GM18507 (cell line): ENCODE data around the gene CXorf49.
"Not testable (repeated sequence)": the region's sequence is repeated elsewhere in the genome, so short reads cannot be mapped to it uniquely, and the experiment has no call there.

Experiments used
- DNase-seq: peaks from one replicate; pipeline ENCODE4 v3.0.0; 2011; ENCODE audit warnings: low read depth; ENCODE audit not compliant: insufficient read length; ENCODE audit errors: extremely low spot score
- FAIRE-seq: peaks from 2 replicates; lab custom pipeline; 2011; peaks lifted over from hg19 to GRCh38; lab: Jason Lieb, UNC

The CXorf49 gene

DNA sequence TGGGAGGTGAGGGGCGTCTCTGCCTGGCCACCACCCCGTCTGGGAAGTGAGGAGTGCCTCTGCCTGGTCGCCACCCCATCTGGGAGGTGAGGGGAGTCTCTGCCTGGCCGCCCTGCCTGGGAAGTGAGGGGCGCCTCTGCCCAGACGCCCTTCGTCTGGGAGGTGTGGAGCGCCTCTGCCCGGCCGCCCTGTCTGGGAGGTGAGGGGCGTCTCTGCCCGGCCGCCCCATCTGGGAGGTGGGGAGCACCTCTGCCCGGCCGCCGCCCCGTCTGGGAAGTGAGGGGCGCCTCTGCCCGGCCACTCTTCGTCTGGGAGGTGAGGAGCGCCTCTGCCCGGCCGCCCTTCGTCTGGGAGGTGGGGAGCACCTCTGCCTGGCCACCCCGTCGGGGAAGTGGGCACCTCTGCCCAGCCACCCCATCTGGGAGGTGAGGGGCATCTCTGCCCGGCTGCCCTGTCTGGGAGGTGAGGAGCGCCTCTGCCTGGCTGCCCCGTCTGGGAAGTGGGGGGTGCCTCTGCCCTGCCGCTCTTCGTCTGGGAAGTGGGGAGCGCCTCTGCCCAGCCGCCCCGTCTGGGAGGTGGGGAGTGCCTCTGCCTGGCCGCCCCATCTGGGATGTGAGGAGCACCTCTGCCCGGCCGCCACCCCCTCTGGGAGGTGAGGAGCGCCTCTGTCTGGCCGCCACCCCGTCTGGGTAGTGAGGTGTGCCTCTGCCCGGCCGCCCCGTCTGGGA is 41.9 kb downstream of the CXorf49 start:
- not testable (repeated sequence) for DNase-seq, FAIRE-seq

DNA sequence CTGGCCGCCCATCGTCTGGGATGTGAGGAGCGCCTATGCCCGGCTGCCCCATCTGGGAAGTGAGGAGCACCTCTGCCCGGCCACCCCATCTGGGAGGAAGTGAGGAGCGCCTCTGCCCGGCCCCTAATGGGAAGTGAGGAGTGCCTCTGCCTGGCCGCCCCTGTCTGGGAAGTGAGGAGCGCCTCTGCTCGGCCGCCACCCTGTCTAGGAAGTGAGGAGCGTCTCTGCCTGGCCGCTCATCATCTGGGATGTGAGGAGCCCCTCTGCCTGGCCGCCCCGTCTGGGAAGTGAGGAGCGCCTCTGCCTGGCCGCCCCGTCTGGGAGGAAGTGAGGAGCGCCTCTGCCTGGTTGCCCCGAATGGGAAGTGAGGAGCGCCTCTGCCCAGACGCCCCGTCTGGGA is 42.4 kb downstream of the CXorf49 start:
- FAIRE-seq, DNase-seq: not testable (repeated sequence)

DNA sequence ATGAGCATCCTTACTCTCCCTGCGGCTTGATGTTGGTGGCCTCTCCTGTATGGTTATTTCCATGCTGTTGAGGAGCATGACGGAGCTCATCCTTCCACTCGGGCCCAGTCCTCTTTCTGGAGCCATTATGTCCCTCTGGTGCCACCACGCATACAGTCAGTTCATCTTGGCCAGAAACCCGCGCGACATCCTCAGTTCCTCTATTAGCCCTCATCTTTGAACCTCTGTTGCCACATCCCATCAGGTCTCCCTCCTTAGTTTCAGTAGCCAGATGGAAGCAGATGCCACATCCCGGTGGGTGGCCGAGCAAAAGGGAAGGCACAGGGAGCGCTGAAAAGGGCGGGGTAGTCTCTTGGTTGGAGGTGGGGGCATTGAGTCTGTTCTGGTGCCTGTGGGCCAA is 46.1 kb downstream of the CXorf49 start:
- DNase-seq (no peak), FAIRE-seq (no peak)

GRCh38 chrX:71671043-71671780 is 46.9 kb downstream of the CXorf49 start:
- peak; percentile 60 for FAIRE-seq

DNA sequence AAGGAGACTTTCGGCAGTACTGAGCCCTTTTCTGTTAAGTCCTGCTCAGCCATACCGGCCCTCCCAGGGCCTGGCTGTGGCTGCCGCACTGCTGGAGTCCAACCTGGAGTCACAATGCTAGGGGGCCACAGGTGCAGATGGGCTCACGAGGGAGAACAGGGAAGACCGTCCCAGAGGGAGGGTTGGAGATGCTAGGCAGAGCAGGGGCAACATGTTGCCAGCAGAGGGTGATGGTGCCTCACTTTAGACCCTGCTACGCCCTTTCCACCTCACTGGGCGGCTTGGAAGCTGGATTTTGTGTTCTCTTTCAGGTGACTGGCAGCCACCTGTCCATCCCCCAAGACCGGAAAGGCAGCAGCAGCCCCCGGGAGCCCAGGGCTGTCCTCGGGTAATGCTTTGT is 48.1 kb downstream of the CXorf49 start:
- peak; percentile 79 for FAIRE-seq
- DNase-seq = not testable (repeated sequence)

More at GRCh38 chrX:71671043-71671780, 46.9 kb downstream of the CXorf49 start:
- no peak for DNase-seq

DNA sequence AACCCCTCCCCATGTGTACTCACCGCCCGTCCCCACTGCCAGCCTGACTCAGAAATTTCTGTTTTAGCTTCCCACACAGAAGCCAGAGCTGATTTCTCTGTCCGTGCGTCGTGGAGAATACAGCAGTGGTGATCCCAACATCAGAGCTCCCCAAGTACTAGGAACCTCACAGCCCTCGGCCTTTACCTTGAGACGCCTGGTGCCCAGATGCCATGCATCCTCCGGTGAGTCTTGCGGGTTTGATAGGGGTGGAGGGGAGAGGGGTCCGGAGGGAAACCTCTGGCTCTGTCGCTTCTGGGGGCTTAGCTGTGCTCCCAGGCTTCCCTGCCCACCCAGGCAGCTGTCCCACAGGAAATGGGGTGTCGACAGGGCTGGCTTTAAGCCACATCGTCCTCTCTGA is 48.6 kb downstream of the CXorf49 start:
- no peak for FAIRE-seq
- DNase-seq = no peak

DNA sequence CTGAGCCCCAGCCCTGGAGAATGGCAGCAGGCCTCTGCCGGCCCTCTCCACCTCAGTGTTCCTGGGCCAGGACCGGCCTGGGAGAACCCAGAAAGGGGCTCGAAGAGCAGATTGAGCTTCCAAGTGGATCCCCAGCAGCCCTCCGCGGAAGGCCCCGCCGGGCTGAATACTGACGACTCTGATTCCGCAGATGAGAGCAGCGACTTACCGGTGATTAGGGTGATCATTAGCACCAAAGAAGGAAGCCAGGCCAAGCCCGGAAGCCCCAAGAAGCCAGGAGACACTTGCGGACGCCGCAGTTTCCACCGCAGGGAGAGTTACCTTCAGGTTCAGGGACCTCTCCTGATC is 49.9 kb downstream of the CXorf49 start:
- DNase-seq = no peak
- no peak for FAIRE-seq

GRCh38 chrX:71667328-71668247 is 50.5 kb downstream of the CXorf49 start, which contains the start of gene LOC101059915:
LOC101059915 (plus strand) TSS chrX:71667546.
- FAIRE-seq = no peak
- no peak for DNase-seq

DNA sequence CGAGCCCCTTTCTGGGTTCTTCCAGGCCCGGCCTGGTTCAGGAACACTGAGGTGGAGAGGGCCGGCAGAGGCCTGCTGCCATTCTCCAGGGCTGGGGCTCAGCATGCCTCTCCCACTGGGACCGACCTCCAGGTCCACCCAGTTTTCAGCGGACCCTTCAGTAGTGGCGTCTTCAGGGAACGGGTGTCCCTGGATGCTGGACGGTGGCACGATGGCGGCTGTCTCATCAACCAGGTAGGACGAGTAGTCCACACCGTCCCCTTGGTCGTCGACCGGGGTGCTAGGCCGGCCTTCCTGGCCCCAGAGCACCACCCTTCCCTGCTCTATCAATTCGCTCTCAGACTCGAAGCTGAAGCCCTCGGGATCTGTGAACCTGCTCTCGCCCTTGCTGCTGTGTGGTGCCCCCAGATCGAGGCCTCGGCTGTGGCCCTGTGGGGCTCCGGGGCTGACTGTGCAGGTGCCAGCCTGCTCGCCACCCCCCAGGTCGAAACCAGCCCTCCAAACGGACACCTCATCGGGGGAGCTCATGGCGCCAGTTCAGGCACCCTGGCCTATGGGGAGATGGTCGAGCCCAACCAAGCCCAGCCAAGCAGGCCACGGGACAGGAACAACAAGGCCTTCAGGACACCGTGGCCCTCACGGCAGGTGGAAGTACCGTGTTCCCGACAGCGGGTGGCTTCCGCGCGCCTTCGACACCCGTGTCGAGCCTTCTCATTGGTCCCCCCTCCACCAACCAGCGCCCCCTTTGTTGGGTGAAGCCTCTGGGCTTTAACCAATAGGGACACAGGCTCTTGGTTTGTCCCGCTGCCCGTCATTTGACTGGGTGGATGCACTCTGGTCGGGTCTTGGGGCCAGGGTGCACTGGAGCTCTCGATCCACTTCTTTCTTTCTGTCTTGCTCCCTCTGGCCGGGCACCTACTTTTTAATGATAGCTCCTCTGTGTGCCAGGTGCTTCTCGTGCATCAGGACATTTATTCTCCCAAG is 51.6 kb downstream of the CXorf49 start:
- FAIRE-seq (no peak), DNase-seq (no peak)

GRCh38 chrX:71665747-71666146 is 52.3 kb downstream of the CXorf49 start:
- FAIRE-seq (no peak), DNase-seq (no peak)

GRCh38 chrX:71664889-71665491 is 53.1 kb downstream of the CXorf49 start:
- DNase-seq (no peak), FAIRE-seq (no peak)
